SK-N-MC (cell line): ENCODE results near the gene B9D1.

Experiments
- EZH2 ChIP-seq: fragments of 200-600 bp; sonication (generic); IDR thresholded peaks from one replicate; pipeline ENCODE4 v1.6.1; 2017; ENCODE audit warnings: antibody characterized with exemption
- FOXP2 ChIP-seq: optimal IDR thresholded peaks from 2 replicates; pipeline ENCODE3; 2011; ENCODE audit warnings: mild to moderate bottlenecking, moderate library complexity; ENCODE audit not compliant: insufficient read depth; ENCODE audit errors: extremely low read length, control extremely low read depth

DNA sequence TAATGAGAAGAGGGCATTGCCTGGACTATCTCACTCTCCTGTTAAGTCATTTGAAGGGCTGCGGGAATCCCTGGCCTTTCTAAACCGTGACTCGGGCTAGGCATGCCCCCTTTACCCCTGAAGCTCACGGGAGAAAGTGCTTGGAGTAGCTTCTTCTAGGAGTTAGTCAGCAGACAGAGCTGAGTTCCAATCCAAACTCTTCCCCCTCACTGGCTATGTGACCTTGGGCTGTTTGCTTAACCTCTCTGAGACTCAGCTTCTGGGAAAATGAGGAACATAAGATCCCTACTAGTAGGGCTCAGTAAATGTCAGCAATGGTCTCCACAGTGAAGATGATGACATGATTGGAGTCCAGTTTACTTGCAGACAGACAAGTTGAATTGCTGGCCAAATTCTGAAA, 5.7 kb upstream of the B9D1 start:
- TF ChIP-seq EZH2, result no peak
- no peak for TF ChIP-seq FOXP2
